Measurements from ENCODE around the gene ARHGEF35.
A peak's percentile ranks its signal among the peaks of the same experiment; 100 is the strongest.
"Not testable (repeated sequence)": the region's sequence is repeated elsewhere in the genome, so short reads cannot be mapped to it uniquely, and the experiment has no call there.

The ARHGEF35 gene

GRCh38 chr7:144178380-144179164 is 17.1 kb downstream of the ARHGEF35 start:
- DNase-seq, result peak; percentile 38

GRCh38 chr7:144174613-144175012 is 21.0 kb downstream of the ARHGEF35 start:
- no peak for DNase-seq

GRCh38 chr7:144171594-144172350 is 23.9 kb downstream of the ARHGEF35 start:
- not testable (repeated sequence) for DNase-seq

- no peak for DNase-seq
These were observed 30.8 kb downstream of the ARHGEF35 start for GRCh38 chr7:144164784-144165183.

- no peak for DNase-seq
These were observed 36.8 kb downstream of the ARHGEF35 start for GRCh38 chr7:144158861-144159260.

GRCh38 chr7:144148224-144148827 is 47.3 kb downstream of the ARHGEF35 start:
- DNase-seq, result no peak

- DNase-seq, result no peak
These were observed 51.2 kb downstream of the ARHGEF35 start for GRCh38 chr7:144144426-144144825.

- DNase-seq, result no peak
These were observed 53.4 kb downstream of the ARHGEF35 start for GRCh38 chr7:144142187-144142586.

- DNase-seq, result no peak
These were observed 58.1 kb downstream of the ARHGEF35 start for GRCh38 chr7:144137501-144137900.

All from NCI-H69 (cell line).